Forelimb muscle (tissue), 1 donor: Measurements from ENCODE around the gene NDUFS7. TPM values are rescaled to one million over a fixed set of nuclear protein-coding genes. Genes with fewer than 3 reads are reported as not detected.

Experiments
- DNase-seq: peaks from one replicate; pipeline ENCODE4 v3.0.0-alpha.2; 2013; ENCODE audit warnings: low read depth
- polyA plus RNA-seq: library from polyadenylated mRNA; unstranded; fragments of 120-200 nt; gene quantifications from one replicate; pipeline ENCODE4 v1.2.1, GENCODE V29; 2013; ENCODE audit not compliant: insufficient read length

The NDUFS7 gene
- polyA plus RNA-seq, 1 donor, result 88.5 TPM

DNA sequence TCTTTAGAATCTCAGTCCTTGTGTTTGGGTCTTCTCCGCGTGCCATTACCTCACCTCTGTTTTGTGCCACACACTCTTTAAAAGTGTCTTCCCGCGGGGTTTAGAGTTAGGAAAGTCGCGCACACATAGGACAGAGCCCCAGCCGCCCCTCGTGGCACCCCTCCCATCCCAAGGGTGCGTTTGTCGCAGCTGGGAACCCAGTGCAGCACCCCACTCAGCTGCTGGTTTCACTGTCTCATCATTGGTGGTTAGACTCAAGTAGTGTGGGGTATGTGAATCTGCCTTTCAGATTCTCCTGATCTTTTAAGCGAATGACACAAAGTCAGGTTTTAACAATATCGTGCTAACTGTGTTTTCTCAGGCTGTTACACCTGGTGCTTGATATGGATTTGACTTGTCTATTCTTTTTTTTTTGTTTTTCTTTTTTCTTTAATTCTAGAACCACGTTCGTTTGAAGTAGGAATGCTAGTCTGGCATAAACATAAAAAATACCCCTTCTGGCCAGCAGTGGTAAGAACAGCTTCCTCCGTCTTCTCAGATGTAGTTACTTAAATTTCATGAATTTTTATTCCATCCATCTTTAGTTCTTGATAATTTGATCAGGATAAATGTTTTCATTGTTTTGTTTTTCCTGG lies 19.5 kb upstream of the NDUFS7 start:
- no peak for DNase-seq

DNA sequence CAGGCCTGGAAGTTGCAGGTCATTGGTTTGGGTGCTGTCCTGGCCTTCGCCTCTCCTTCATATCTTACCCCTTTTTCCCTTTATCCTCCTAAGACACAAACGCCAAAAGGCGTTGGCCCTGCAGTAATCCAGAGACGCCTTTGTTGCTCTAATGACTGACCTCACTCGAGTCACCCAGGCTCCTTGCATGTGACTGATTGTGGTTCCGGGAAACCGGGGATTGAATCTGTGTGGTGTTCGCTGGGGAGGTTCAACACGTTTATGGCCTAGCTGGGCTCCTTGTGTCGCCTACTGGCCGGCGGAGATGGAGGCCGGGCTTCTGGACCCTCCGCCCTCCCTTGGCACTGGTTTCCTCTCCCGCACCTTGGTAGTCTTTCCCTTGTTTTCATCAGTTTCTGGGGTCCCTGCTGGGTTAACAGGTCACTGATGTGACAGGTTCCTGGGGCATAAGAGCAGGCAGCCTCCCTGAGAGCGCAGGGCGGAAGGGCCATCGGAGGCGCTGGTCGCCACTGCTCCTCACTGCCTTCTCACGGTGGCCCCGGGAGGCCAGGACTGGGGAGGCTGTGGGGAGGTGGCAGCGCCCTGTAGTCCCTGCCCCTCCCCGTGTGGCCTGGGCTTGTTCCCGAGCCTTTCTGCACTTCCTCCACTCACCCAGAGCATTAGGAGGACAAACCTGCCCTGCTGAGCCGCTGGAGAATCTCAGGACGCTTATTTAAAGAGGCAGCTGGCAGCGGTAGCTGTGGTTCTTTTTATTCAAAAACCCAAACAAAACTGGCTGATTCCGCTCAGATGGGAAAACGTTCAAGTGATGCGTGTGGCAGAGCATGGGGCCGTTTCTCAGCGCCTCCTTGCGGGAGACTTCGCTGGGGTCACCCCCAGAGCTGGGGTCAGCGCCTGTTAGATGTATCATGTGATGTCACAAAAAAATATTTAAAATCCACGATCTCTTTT lies 18.1 kb upstream of the NDUFS7 start:
- DNase-seq, result no peak

DNA sequence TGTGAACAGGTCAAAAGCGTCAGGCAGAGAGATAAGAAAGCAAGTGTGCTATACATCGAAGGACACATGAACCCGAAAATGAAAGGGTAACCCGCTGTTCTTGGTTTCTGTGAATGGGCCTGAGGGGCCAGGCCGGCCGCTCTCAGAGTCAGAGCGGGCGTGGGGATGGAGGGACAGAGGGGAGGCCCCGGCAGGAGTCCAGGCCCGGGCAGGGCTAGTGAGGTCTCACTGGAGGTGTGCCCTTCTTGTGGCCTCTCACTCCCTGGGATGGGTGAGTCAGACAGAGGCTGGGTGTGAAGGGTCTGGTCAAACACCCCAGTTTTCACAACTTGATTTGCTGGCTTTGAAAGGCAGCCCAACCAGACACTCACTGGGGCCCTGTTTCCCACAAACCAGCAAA lies 17.4 kb upstream of the NDUFS7 start:
- DNase-seq, result no peak

DNA sequence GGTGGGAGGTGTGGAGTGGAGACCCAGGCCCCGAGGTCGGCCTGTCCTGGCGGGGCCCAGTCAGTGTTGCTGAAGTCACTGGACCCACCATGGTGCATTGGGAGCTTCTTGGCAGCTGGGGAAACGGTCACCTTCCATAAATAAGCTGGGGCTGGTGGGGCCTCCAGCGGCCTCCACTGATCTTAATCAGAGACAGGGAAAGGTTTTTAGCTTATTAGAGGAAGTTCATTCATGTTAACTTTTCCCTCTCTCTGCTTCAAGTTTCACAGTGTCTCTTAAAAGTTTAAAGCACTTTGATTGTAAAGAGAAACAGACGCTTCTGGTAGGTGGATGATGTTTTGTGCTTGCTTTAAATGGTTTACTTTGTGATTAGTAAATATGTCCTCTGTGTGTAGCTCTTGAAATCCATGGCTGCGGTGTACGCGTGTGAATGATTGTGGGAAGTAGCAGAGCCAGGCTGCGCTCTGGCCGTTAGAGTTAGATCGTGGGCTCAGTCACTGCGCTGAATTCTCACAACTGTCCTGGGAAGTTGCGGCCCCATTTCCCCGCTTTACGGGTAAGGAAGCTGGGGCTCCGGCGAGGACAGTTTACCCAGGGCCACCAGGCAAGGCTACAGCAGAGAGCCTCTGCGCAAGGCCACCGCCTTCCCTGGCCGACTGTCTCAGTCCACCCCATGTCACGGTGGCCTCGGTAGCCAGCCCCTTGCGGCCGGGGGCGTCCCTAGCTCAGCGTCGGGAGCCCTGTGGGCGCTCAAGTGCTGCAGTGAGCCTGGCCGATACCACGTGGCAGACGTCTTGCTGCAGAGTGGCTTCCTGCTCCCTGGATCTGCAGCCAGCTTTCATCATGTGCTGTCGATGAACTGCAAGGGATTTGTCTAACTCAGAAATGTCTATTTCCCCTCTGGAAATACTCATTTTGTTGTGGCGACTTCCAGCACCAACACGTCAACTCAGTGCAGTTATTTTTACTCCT lies 16.5 kb upstream of the NDUFS7 start:
- DNase-seq, result no peak

DNA sequence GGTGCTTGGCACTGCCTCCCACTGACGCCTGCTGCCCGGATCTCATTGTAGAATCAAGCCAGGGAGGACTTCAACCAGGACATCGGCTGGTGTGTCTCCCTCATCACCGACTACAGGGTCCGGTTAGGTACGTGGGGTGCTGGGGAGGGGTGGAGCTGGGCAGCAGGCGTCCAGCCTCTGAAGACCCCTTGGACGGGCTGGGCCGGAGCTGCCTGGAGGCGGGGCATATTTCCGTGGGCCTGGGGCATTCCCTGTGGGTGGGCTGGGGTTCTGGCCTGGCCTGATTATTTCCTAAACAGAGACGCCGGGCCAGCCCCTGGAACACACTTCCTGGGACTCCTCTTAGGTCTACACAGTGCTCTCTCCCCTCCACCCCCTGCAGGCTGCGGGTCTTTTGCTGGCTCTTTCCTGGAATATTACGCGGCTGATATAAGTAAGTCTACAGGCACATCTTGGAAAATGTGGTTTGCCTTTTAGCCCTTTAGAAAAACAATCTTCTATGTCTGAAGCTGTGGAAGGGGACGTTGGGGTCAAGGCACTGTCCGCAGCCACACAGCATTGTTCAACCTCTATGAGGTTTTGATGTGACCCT lies 14.4 kb upstream of the NDUFS7 start:
- no peak for DNase-seq

DNA sequence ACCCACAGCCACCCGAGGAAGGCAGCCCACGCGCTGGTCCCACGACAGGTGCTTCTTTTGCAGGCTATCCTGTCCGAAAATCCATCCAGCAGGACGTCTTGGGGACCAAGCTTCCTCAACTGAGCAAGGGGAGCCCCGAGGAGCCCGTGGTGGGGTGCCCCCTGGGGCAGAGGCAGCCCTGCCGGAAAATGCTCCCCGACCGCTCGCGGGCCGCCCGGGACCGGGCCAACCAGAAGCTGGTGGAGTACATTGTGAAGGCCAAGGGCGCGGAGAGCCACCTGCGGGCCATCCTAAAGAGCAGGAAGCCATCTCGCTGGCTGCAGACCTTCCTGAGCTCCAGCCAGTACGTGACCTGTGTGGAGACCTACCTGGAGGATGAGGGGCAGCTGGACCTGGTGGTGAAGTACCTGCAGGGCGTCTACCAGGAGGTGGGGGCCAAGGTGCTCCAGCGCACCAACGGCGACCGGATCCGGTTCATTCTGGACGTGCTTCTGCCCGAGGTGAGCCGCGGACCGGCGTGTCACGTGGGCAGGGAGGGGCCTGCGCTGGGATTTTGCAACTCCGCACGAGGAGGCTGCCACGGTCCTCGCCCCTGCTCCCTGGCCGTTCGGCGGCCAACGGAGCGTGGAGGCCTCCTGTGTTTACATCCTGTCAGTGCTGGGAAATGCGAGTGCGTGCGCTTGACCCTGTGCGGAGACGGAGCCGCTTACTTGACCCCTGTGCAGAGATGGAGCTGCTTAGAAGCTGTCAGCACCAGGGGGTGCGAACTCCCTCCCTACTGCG lies 12.9 kb upstream of the NDUFS7 start:
- no peak for DNase-seq

DNA sequence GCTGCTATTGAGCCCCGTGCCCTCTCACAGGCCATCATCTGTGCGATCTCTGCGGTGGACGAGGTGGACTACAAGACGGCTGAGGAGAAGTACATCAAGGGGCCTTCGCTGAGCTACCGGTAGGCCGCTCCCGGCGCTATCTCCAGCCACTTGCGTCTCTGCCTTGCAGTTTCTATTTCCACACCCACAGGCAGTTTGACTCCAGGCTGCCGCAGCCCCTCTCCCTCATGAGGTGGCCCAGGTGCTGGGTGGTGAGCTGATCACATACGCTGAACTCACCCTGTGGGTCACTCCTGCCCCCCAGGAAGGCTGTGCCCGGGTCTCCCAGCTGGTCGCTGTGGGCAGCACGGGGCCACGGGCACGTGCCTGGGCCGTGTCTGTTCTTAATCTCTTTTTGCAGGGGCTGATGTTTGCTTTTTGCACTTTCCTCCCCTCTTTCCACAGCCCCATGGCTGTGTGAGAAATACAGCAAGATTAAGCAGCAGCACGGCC lies 10.6 kb upstream of the NDUFS7 start:
- DNase-seq, result no peak

DNA sequence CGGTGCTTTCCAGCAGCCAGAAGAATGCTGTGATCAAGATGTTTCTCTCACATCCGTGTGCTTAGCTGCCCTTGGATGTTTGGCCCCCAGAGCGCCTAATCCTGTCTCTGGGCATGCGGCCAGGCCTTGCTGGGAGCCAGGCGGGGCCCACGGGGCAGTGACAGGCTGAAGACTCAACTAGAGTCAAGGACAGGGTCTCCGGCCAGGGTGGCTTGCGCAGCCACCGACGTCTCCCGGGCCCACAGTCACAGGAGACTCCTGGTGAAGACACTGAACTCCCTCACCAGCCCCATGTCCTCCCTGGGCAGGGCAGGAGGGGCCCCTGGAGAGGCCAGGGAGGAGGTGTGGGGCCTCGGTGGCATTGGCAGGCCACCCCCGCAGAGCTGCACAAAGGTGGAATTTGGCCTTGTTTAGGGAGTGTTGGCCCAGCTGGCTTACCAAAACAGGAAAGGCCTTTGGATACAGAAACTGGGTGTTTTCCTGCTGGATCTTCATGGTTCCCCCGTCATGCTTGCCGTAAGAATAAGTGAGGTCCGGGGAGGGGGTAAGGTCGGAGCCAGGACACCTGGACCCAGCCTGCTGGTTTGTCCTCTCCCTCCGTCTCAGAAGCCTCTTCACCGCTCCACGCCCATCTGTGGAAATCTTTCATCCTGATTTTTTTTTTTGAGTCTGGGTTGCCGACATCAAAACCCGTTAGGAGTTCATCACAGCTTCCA lies 10.0 kb upstream of the NDUFS7 start:
- no peak for DNase-seq

DNA sequence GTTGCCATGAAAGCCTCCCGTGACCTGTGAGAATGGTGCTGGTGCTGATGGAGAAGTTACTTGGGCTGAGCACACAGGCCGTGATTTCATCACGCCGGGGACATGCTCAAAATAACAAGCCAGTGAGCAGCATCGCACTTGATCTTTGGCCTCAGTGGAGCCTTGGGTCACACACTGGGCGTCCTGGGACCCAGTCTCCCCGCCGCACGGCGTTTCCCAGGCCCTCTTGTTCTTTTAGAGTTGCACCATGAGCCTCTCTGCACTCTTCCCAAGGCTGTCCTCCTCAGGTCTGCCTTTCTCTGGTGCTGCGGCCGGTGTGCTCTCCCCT lies 9.5 kb upstream of the NDUFS7 start:
- no peak for DNase-seq

DNA sequence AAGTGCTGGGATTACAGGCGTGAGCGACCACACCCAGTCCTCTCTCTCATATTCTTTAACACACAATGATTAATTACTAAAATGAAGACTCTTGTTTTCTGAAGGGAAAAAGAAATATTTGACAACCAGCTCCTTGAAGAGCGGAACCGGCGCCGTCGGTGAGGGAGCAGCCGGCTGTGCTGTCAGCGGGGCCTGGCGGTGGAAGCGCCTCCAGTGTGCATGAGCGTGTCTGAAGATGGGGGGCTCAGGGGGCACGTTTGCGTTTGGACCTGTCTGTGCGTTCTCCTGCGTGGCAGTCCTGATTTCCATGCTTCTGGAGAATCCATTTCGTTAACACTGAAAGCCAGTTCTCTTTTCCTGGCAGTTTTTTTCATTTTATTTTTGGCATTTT lies 7.3 kb upstream of the NDUFS7 start:
- no peak for DNase-seq

DNA sequence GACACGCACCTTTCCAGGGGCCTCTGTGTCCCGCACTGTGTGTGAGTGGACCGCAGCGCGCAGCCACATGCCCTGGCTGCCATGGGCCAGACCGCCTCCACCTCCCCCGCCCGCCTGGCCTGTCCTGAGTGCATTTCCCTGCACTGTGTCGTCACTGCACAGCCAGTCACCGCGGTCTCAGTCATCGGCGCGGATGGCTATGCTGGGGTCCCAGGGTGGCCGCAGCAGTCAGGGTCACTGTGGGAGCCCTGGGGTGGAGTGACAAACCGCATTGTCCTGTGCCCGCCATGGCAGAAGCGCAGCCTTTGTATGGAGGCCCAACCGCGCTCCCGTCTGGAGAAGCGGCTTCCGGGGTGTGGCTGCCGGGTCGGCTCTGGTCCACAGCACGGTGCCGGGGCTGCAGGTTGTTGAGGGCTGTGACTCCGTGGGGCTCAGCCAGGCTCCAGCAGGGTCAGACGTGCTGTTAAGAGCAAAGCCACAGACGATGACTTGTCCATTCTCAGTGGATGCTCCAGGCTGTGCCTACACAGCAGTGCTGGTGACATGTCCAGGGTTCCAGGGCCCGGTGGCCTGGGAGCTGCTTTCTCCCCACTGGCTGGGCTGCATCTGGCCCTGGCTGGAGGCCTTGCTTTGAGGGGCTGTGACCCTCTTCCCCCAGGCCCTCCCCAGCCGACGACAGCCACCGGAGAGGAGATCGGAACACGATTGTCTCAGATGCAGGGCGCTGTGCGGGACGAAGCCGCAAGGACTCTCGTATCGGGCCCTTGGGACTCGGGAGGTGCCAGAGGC lies 6.3 kb upstream of the NDUFS7 start:
- no peak for DNase-seq

DNA sequence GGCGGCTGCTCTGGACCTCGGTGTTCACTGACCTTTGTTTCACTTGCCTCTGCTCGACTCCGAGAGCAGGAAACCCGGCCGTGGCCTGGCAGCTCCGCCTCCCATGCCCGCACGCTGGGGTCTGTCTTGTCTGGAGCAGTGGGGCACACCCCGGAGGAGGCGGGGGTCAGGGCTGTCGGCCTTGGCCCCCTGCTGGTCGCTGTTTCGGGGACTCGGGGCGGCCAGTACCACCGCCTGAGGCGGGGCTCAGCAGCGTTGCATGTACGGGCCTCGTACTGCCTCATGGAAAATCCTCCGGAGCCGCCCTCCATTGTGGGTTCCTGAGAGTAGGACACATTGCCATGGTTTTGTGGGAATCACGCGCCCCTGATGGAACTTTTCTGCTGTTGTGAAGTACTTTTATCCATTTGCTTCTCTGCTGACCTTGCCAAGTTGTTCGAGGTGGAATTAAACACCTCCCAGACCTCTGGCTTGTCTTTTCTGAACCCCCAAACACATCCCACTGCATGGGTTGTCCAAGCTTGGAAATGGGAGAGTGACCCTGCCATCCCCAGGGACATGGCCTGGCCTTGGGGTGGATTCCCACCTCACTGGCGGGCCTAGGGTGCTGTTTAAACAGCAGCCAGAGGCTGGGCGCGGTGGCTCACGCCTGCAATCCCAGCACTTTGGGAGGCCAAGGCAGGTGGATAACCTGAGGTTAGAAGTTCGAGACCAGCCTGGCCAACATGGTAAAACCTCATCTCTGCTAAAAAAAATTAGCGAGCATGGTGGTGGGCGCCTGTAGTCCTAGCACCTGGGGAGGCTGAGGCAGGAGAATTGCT lies 5.5 kb upstream of the NDUFS7 start:
- DNase-seq, result no peak

DNA sequence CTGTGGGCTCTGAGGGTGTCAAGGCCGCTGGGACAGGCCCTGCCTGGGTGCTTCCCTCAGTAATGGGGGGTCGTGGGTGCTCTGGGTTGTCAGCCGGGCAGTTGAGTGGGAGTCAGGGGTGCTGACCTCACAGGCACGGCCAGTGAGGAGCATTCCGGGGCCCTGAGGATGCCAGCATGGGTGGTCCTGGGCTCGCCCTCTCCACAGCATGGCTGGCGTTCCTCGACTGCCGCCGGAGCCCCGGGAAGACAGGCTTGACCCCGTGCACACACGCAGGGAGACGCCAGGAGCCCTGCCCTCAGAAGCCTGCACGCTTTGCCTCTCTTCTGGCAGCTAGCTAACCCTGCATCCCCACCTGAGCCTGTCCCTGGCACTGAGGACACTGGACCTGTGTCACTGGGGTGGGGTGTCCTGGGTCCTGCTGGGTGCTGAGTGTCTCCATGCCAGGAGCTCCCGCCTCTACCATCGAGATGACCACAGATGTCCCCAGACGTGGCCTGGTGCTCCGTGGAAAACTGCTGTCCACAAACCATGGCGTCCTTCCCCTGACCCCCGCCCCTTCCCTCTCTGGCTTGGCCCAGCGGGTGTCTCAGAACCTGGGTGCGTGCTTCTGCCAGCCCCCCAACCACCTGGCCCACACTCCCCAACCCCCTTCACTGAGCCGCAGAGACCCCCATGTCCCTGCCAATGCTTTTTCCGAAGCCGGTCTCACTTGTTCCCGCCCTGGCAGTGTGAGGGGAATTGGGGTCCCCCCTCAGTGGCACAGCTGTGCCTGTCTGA lies 4.4 kb upstream of the NDUFS7 start:
- no peak for DNase-seq

DNA sequence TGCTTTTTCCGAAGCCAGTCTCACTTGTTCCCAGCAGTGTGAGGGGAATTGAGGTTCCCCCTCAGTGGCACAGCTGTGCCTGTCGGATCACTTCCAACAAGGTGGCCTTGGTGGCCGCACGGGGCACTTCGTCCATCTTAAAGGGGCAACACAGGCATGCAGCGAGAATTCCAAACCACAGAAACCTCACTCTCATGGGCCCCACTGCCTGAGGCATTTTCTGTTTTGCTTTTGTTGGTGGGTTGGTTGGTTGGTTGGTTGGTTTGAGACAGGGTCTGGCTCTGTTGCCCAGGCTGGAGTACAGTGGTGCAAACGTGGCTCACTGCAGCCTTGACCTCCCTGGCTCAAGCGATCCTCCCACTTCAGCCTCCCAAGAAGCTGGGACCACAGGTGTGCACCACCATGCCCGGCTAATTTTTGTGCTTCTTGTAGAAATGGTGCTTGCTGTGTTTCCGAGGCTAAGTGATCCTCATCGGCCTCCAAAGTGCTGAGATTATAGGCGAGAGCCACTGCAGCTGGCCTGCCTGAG lies 3.7 kb upstream of the NDUFS7 start:
- DNase-seq, result no peak

DNA sequence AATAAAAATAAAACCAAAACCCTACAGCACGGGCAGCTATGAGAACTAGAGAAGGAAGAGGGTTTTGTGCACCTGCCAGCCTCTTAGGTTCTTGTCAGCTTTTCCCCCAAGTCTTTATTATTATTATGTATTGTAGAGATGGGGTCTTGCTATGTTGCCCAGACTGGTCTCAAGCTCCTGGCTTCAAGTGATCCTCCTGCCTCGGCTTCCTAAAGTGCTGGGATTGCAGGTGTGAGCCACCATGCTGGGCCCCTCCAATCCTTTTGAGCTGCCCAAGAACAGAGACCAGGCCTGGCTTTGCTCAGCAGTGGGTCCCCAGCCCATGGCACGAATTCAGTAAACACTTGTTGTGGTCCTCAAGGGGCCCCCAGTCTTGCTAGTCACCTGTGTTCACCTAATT lies 1.5 kb upstream of the NDUFS7 start:
- DNase-seq, result no peak

DNA sequence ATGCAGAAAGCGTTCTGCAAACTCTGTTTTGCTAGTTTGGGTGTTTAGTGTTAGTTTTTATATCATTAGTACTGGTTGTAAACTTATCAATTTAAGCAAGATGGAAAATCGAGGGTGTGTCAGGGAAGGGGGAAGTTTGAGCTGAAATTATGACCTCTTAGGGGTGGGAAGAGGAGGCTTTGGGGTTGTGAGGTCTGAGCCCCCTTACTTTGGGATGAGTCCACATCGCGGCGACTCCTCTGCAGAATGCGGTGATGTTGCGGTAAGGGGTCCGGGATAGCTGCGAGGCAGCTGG lies 743 bp upstream of the NDUFS7 start:
- no peak for DNase-seq

DNA sequence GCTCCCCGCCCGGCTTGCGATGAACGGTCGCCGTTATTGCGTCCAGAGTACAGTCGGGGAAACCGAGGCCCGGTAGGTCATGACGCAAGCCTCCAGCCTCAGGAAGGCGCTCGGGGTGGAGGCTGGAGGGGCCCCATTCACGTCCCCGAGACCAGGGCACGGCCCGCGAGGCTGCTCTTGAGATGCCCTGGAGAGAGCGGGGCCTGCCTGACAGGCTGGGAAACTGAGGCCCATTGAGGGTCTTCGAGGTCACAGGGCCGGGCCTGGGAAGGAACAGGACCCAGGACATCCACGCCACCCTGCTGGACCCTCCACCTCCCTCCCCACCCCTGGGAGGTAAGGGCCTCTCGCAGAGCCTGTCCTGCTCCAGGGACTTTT lies 367 bp downstream of the NDUFS7 start:
- no peak for DNase-seq
